Measurements from ENCODE around the gene TBPL1. TPM values are rescaled to one million over a fixed set of nuclear protein-coding genes. Genes with fewer than 3 reads are reported as not detected.

The TBPL1 gene
- total and polyA plus RNA-seq, 8 donors: 6.5 to 20.6 (median 10.1) TPM

- no peak overlapping the region for H3K27ac ChIP-seq
- ATAC-seq: no peak
Measured at GRCh38 chr6:134020968-134021367, 67.9 kb downstream of the TBPL1 start.

GRCh38 chr6:134021396-134022122, 68.5 kb downstream of the TBPL1 start:
- FAIRE-seq (no peak), DNase-seq (no peak), ATAC-seq (no peak)
- no peak for TF ChIP-seq CTCF (IDR thresholded peaks at IDR 0.05)
- Histone ChIP-seq H3K4me3 (no peak overlapping the region), H3K9me3 (no peaks in the 10 kb centered on the region), H3K36me3 (no peaks in the 10 kb centered on the region), H3K27me3 (no peaks in the 10 kb centered on the region), H3K27ac (no peak overlapping the region), H3K4me1 (peaks cover 0 to 5% (median 0%) of the 10 kb centered on the region in 3 donors)
- intact Hi-C loops (cut with DNase I): no loop called here
- WGBS, 2 donors: 72 to 80% methylated on average over 5 of the region's 5 CpGs

More at GRCh38 chr6:134020968-134021367, 67.9 kb downstream of the TBPL1 start:
- Histone ChIP-seq H3K36me3 (no peaks in the 10 kb centered on the region), H3K27me3 (no peaks in the 10 kb centered on the region), H3K4me1 (peaks cover 0 to 5% (median 0%) of the 10 kb centered on the region in 3 donors), H3K4me3 (no peak overlapping the region), H3K9me3 (no peaks in the 10 kb centered on the region)
- no peak for TF ChIP-seq CTCF (IDR thresholded peaks at IDR 0.05)
- intact Hi-C loops (cut with DNase I): no loop called here
- WGBS, 2 donors: 43 to 55% methylated on average over 4 of the region's 4 CpGs
- FAIRE-seq: no peak
- no peak for DNase-seq

- DNase-seq: no peak
- peaks cover 0 to 5% (median 0%) of the 10 kb centered on the region in 3 donors for H3K4me1 ChIP-seq
- H3K9me3 ChIP-seq: no peaks in the 10 kb centered on the region
- intact Hi-C loops (cut with DNase I): no loop called here
- H3K36me3 ChIP-seq: no peaks in the 10 kb centered on the region
- no peak overlapping the region for H3K4me3 ChIP-seq
- no peak overlapping the region for H3K27ac ChIP-seq
- no peaks in the 10 kb centered on the region for H3K27me3 ChIP-seq
- WGBS, 2 donors: 45 to 55% methylated on average over 3 of the region's 3 CpGs
- no peak for TF ChIP-seq CTCF (IDR thresholded peaks at IDR 0.05)
- no peak for FAIRE-seq
- ATAC-seq: no peak
Measured at GRCh38 chr6:134022650-134023049, 69.6 kb downstream of the TBPL1 start.

GRCh38 chr6:134026597-134026996, 73.6 kb downstream of the TBPL1 start:
- Histone ChIP-seq H3K4me3 (no peak overlapping the region), H3K27ac (no peak overlapping the region), H3K4me1 (no peaks in the 10 kb centered on the region), H3K27me3 (no peaks in the 10 kb centered on the region), H3K36me3 (no peaks in the 10 kb centered on the region), H3K9me3 (no peaks in the 10 kb centered on the region)
- FAIRE-seq (no peak), DNase-seq (no peak), ATAC-seq (peak in 2 of 4 donors; percentile 24 to 57)
- TF ChIP-seq CTCF (IDR thresholded peaks at IDR 0.05): no peak
- intact Hi-C loops (cut with DNase I): no loop called here
- WGBS, 2 donors: 86% methylated on average over 3 of the region's 3 CpGs

- TF ChIP-seq CTCF (IDR thresholded peaks at IDR 0.05): no peak
- DNase-seq: no peak
- H3K9me3 ChIP-seq: no peaks in the 10 kb centered on the region
- FAIRE-seq: no peak
- no peaks in the 10 kb centered on the region for H3K36me3 ChIP-seq
- 69 to 80% methylated on average over 5 of the region's 5 CpGs for WGBS, 2 donors
- H3K4me1 ChIP-seq: no peaks in the 10 kb centered on the region
- no peak overlapping the region for H3K4me3 ChIP-seq
- H3K27me3 ChIP-seq: no peaks in the 10 kb centered on the region
- no peak overlapping the region for H3K27ac ChIP-seq
- intact Hi-C loops (cut with DNase I): no loop called here
- ATAC-seq: no peak
Measured at GRCh38 chr6:134028438-134028837, 75.4 kb downstream of the TBPL1 start.
